ENCODE measurements around the gene CLEC7A. TPM values are rescaled to one million over a fixed set of nuclear protein-coding genes. Genes with fewer than 3 reads are reported as not detected.
A peak's percentile ranks its signal among the peaks of the same experiment; 100 is the strongest.

CLEC7A gene
- total RNA-seq, 1 experiment from 2014 or later: not detected

- H3K4me3 ChIP-seq (ENCODE audit: low read depth in 2 of 2, low read length in 2 of 2): peak overlapping the region; percentile 53 to 66
- H3K27me3 ChIP-seq (ENCODE audit: control insufficient read depth, insufficient read depth, low read length): no peaks in the 10 kb centered on the region
- intact Hi-C loops (cut with micrococcal nuclease; ENCODE audit: unreplicated experiment): no loop called here
- CTCF ChIA-PET: interaction anchor here (0.7 to 0.8 kb wide), 2 partner anchors 36 to 45 kb away, joined by 3 to 4 read pairs; no protein-coding TSS in a partner anchor
- in situ Hi-C loops (cut with HindIII; ENCODE audit: low pct_unique_long_range_greater_than_20kb, low sequenced_read_pairs): no loop called here
- no peaks in the 10 kb centered on the region for H3K9me3 ChIP-seq (ENCODE audit: control insufficient read depth, insufficient read depth, low read depth, low read length)
- peak overlapping the region; percentile 70 for H3K27ac ChIP-seq (ENCODE audit: low read length)
- no peak for DNase-seq (ENCODE audit: low read depth, low spot score)
- no TSS peak for BruUV-seq (replicated peaks)
- no peaks in the 10 kb centered on the region for H3K36me3 ChIP-seq (ENCODE audit: control insufficient read depth, insufficient read depth, low read length)
- no peak for ATAC-seq
- TF ChIP-seq SIN3A (IDR thresholded peaks at IDR 0.05; ENCODE audit: borderline replicate concordance, insufficient read depth, low read depth, low read length) (no peak), REST (IDR thresholded peaks at IDR 0.05; ENCODE audit: insufficient read depth in 1 of 2, low read depth in 2 of 2, low read length in 1 of 2) (no peak), TCF7L2 (IDR thresholded peaks at IDR 0.05; ENCODE audit: low read depth, low read length) (no peak), POLR2AphosphoS5 (IDR thresholded peaks at IDR 0.05; ENCODE audit: low read depth, low read length) (no peak), CTCF (IDR thresholded peaks at IDR 0.05) (no peak)
- peaks cover 5% of the 10 kb centered on the region; the same call in 1 of the 2 replicates for H3K4me1 ChIP-seq (ENCODE audit: control insufficient read depth, insufficient read depth, low read length)
- POLR2A ChIA-PET: no interaction called here
Observed at GRCh38 chr12:10154145-10154496, 24.1 kb upstream of the CLEC7A start.

GRCh38 chr12:10153271-10154144 is 23.5 kb upstream of the CLEC7A start:
- Histone ChIP-seq H3K27me3 (ENCODE audit: control insufficient read depth, insufficient read depth, low read length) (no peaks in the 10 kb centered on the region), H3K4me1 (ENCODE audit: control insufficient read depth, insufficient read depth, low read length) (peaks cover 5% of the 10 kb centered on the region; the same call in 1 of the 2 replicates), H3K4me3 (ENCODE audit: low read depth in 2 of 2, low read length in 2 of 2) (peak overlapping the region; percentile 53 to 66), H3K27ac (ENCODE audit: low read length) (peak overlapping the region; percentile 70), H3K9me3 (ENCODE audit: control insufficient read depth, insufficient read depth, low read depth, low read length) (no peaks in the 10 kb centered on the region), H3K36me3 (ENCODE audit: control insufficient read depth, insufficient read depth, low read length) (no peaks in the 10 kb centered on the region)
- DNase-seq (ENCODE audit: low read depth, low spot score) (no peak), ATAC-seq (peak; percentile 93)
- in situ Hi-C loops (cut with HindIII; ENCODE audit: low pct_unique_long_range_greater_than_20kb, low sequenced_read_pairs) (no loop called here), intact Hi-C loops (cut with micrococcal nuclease; ENCODE audit: unreplicated experiment) (loop anchor here (1.0 kb wide), 1 partner anchor 37 kb away; no protein-coding TSS in a partner anchor)
- no TSS peak for BruUV-seq (replicated peaks)
- ChIA-PET POLR2A (no interaction called here), CTCF (interaction anchor here (0.6 to 2.2 kb wide), 6 partner anchors 10 to 74 kb away, joined by 3 to 7 read pairs (median 4); partner anchors contain the start of gene OLR1)
- TF ChIP-seq POLR2AphosphoS5 (IDR thresholded peaks at IDR 0.05; ENCODE audit: low read depth, low read length) (no peak), CTCF (IDR thresholded peaks at IDR 0.05) (peak; percentile 85), TCF7L2 (IDR thresholded peaks at IDR 0.05; ENCODE audit: low read depth, low read length) (no peak), SIN3A (IDR thresholded peaks at IDR 0.05; ENCODE audit: borderline replicate concordance, insufficient read depth, low read depth, low read length) (no peak), REST (IDR thresholded peaks at IDR 0.05; ENCODE audit: insufficient read depth in 1 of 2, low read depth in 2 of 2, low read length in 1 of 2) (no peak)

Measured in Panc1 (cell line).